Fibroblast of lung (primary cell): ENCODE measurements around the gene HYAL2.

Source experiments
- CTCF ChIP-seq, 2 donors: IDR thresholded peaks in 1 of 2; conservative IDR thresholded peaks in 1 of 2; 1 replicate in 1 of 2; 2 replicates in 1 of 2; pipeline ENCODE4 v1.5.1; 2011 to 2012; ENCODE audit warnings: low read length in 2 of 2, control low read depth in 1 of 2, inconsistent platforms in 1 of 2, low read depth in 1 of 2, mild to moderate bottlenecking in 1 of 2
- EZH2 ChIP-seq: IDR thresholded peaks from 2 replicates; pipeline ENCODE4 v1.5.1; 2012; ENCODE audit warnings: low read length, control low read depth, mild to moderate bottlenecking; ENCODE audit errors: missing control alignments

DNA sequence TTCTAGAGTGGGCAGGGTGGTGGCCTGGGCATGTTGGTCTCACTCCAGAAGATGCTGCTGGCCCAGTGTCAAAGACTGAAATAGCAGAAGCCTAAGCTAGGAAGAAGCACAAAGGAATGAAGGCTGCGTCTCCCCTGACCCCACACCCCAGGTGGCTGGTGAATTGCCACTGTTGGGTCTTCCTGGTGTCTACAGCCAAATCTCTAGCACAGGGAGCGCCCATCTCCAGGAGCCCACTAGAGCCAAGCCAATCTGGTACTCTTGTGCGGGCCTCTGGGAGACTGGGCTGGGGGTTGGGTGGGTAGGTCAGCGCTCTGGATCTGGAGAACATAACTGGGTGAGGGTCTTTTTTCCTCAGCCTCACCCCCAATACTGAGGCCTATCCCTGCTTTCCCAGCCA, 4.6 kb upstream of the HYAL2 start:
- no peak for TF ChIP-seq CTCF (conservative IDR thresholded peaks at IDR 0.05 in 1 of 2, IDR thresholded peaks at IDR 0.05 in 1 of 2; ENCODE audit: low read depth in 1 of 2, low read length in 2 of 2)
- no peak for TF ChIP-seq EZH2
